ENCODE measurements around the gene FAM120B.
"Not testable (repeated sequence)": the region's sequence is repeated elsewhere in the genome, so short reads cannot be mapped to it uniquely, and the experiment has no call there.

Gene FAM120B

GRCh38 chr6:170305805-170306323 is 694 bp upstream of the FAM120B start:
- DNase-seq: peak; percentile 22 to 24

- DNase-seq: no peak
Observed at GRCh38 chr6:170307080-170307545, 555 bp downstream of the FAM120B start.

GRCh38 chr6:170308761-170309160 is 2.2 kb downstream of the FAM120B start:
- no peak for DNase-seq

GRCh38 chr6:170311696-170312095 is 5.1 kb downstream of the FAM120B start:
- no peak for DNase-seq

GRCh38 chr6:170312876-170313275 is 6.3 kb downstream of the FAM120B start:
- no peak for DNase-seq

- no peak for DNase-seq
Observed at GRCh38 chr6:170313716-170314295, 7.2 kb downstream of the FAM120B start.

- DNase-seq: no peak
Observed at GRCh38 chr6:170314983-170315382, 8.4 kb downstream of the FAM120B start.

GRCh38 chr6:170316071-170316470 is 9.5 kb downstream of the FAM120B start:
- DNase-seq: no peak

- DNase-seq: no peak
Observed at GRCh38 chr6:170317076-170317475, 10.5 kb downstream of the FAM120B start.

- no peak for DNase-seq
Observed at GRCh38 chr6:170317718-170318117, 11.2 kb downstream of the FAM120B start.

GRCh38 chr6:170329321-170329720 is 22.8 kb downstream of the FAM120B start:
- no peak for DNase-seq

GRCh38 chr6:170335199-170335598 is 28.6 kb downstream of the FAM120B start:
- DNase-seq: not testable (repeated sequence)

GRCh38 chr6:170344631-170345576 is 38.3 kb downstream of the FAM120B start:
- DNase-seq: peak in 1 of 2 experiments; percentile 29

- DNase-seq: no peak
Observed at GRCh38 chr6:170345662-170346061, 39.1 kb downstream of the FAM120B start.

- DNase-seq: no peak
Observed at GRCh38 chr6:170346649-170347048, 40.1 kb downstream of the FAM120B start.

- no peak for DNase-seq
Observed at GRCh38 chr6:170347091-170347490, 40.5 kb downstream of the FAM120B start.

GRCh38 chr6:170347975-170348374 is 41.4 kb downstream of the FAM120B start:
- no peak for DNase-seq

- DNase-seq: not testable (repeated sequence)
Observed at GRCh38 chr6:170351456-170351855, 44.9 kb downstream of the FAM120B start.

- not testable (repeated sequence) for DNase-seq
Observed at GRCh38 chr6:170355190-170355589, 48.6 kb downstream of the FAM120B start.

GRCh38 chr6:170355661-170356060 is 49.1 kb downstream of the FAM120B start:
- no peak for DNase-seq

GRCh38 chr6:170357812-170358211 is 51.3 kb downstream of the FAM120B start:
- no peak for DNase-seq

- DNase-seq: no peak
Observed at GRCh38 chr6:170358496-170358895, 51.9 kb downstream of the FAM120B start.

GRCh38 chr6:170360476-170360875 is 53.9 kb downstream of the FAM120B start:
- no peak for DNase-seq

GRCh38 chr6:170361335-170361734 is 54.8 kb downstream of the FAM120B start:
- no peak for DNase-seq

Data from activated T-cell treated with anti-CD3 and anti-CD28 coated beads, Interleukin-2, amount 50 U/mL, for 48 hours (primary cell).